GM10266 (cell line): ENCODE data around the gene TRIM24.

ENCODE experiments used
- DNase-seq: peaks from one replicate; pipeline ENCODE4 v3.0.0; 2012; ENCODE audit errors: extremely low spot score
- TF ChIP-seq, protein P1 (sequence below): IDR thresholded peaks from 2 replicates; pipeline ENCODE4 v1.5.1; 2012; ENCODE audit warnings: mild to moderate bottlenecking, low read depth; ENCODE audit not compliant: control insufficient read depth, insufficient read depth; ENCODE audit errors: missing control alignments

TRIM24 gene

DNA sequence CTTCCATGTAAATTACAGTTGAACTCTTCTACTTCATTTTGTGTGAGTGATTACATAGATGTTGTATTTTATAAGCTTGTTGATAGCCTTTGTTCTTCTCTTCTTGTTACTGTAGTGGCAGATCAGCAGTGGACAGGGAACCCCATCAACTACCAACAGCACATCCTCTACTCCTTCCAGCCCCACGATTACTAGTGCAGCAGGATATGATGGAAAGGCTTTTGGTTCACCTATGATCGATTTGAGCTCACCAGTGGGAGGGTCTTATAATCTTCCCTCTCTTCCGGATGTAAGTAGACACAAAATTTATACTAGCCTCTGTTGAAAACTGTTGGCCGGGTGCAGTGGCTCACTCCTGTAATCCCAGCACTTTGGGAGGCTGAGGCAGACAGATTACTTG, 110.7 kb downstream of the TRIM24 start:
- no peak for DNase-seq
- TF ChIP-seq, protein P1, sequence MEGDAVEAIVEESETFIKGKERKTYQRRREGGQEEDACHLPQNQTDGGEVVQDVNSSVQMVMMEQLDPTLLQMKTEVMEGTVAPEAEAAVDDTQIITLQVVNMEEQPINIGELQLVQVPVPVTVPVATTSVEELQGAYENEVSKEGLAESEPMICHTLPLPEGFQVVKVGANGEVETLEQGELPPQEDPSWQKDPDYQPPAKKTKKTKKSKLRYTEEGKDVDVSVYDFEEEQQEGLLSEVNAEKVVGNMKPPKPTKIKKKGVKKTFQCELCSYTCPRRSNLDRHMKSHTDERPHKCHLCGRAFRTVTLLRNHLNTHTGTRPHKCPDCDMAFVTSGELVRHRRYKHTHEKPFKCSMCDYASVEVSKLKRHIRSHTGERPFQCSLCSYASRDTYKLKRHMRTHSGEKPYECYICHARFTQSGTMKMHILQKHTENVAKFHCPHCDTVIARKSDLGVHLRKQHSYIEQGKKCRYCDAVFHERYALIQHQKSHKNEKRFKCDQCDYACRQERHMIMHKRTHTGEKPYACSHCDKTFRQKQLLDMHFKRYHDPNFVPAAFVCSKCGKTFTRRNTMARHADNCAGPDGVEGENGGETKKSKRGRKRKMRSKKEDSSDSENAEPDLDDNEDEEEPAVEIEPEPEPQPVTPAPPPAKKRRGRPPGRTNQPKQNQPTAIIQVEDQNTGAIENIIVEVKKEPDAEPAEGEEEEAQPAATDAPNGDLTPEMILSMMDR: no peak

- TF ChIP-seq, protein P1: no peak
- DNase-seq: no peak
These were observed 113.7 kb downstream of the TRIM24 start for GRCh38 chr7:138573741-138574140.

DNA sequence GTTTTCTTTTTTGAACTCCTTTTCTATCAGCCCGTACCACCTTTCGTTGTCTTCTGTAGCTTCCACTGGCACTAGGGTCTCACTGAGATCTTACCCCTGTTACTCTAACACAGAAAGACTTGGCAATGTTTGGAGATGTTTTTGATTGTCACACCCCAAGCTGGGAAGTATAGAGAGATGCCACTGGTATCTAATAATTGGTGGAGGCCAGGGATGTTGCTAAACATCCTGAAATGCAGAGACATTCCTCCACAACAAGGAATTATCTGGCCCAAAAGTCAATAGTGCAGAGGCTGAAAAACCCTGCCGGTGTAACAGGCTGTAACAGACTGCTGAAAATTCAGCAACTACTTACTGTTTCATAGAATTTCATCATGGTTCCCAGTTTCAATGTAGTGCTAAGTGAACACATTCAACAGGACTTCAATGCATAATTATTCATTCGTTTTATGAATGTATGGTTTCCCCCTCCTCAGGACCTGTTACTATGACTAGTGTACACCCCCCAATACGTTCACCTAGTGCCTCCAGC, 115.9 kb downstream of the TRIM24 start:
- no peak for DNase-seq
- TF ChIP-seq, protein P1: no peak

DNA sequence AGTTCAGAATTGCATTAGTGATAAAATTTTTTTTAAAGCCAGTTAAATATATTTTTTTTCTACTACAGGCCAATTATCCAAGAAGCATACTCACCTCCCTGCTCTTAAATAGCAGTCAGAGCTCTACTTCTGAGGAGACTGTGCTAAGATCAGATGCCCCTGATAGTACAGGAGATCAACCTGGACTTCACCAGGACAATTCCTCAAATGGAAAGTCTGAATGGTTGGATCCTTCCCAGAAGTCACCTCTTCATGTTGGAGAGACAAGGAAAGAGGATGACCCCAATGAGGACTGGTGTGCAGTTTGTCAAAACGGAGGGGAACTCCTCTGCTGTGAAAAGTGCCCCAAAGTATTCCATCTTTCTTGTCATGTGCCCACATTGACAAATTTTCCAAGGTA, 119.1 kb downstream of the TRIM24 start:
- DNase-seq: no peak
- TF ChIP-seq, protein P1: no peak

- TF ChIP-seq, protein P1: no peak
These were observed 119.6 kb downstream of the TRIM24 start for GRCh38 chr7:138579671-138580070.

GRCh38 chr7:138581065-138581464, 121.0 kb downstream of the TRIM24 start:
- DNase-seq: no peak
- TF ChIP-seq, protein P1: no peak

More at GRCh38 chr7:138579671-138580070, 119.6 kb downstream of the TRIM24 start:
- no peak for DNase-seq

DNA sequence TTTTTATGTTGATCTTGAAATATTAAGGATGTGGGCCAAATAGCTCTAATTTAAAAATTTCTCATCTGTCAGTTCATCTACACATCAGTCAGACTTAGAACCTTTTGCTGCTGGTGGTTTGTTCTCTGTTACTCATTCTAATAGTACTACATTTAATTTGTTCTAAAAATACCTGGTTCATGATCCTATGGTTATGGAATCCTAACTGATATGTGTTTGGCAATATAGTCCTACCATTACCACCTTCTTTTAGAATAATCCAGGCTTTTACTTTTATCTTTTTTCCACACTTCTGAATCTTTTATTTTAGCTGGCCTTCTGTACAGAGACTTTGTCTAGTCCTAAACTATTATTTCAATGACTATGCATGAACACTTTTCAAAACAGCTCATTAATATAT, 124.2 kb downstream of the TRIM24 start:
- no peak for DNase-seq
- TF ChIP-seq, protein P1: no peak
